ENCODE measurements around the gene RASGRP2. TPM values are rescaled to one million over a fixed set of nuclear protein-coding genes. Genes with fewer than 3 reads are reported as not detected.

Gene RASGRP2
- total RNA-seq, 1 experiment from 2014 or later: 4.0 TPM

Other genes starting within 250 kb of the RASGRP2 start
- not detected in 2 replicates for gene SLC22A11, start 188.2 kb downstream of the RASGRP2 start, total RNA-seq (2014; rRNA removed; shearing (Covaris generic); ENCODE audit: low replicate concordance)
- not detected in 2 replicates for gene SLC22A12, start 152.9 kb downstream of the RASGRP2 start, total RNA-seq (2014; rRNA removed; shearing (Covaris generic); ENCODE audit: low replicate concordance)
- 0.83 TPM in 1 of 2 replicates, not detected in the other for gene NRXN2, start 20.9 kb downstream of the RASGRP2 start, total RNA-seq (2014; rRNA removed; shearing (Covaris generic); ENCODE audit: low replicate concordance)
- gene PYGM, start 15.8 kb upstream of the RASGRP2 start, total RNA-seq (2014; rRNA removed; shearing (Covaris generic); ENCODE audit: low replicate concordance): 1.3 TPM in 1 of 2 replicates, not detected in the other
- gene SF1, start 34.4 kb upstream of the RASGRP2 start, total RNA-seq (2014; rRNA removed; shearing (Covaris generic); ENCODE audit: low replicate concordance): 156 and 329 TPM in 2 replicates
- gene MAP4K2, start 59.1 kb upstream of the RASGRP2 start, total RNA-seq (2014; rRNA removed; shearing (Covaris generic); ENCODE audit: low replicate concordance): 62.0 and 84.2 TPM in 2 replicates
- 27.6 and 28.3 TPM in 2 replicates for gene MEN1, start 66.4 kb upstream of the RASGRP2 start, total RNA-seq (2014; rRNA removed; shearing (Covaris generic); ENCODE audit: low replicate concordance)
- 0.15 and 0.22 TPM in 2 replicates for gene CDC42BPG, start 100.5 kb upstream of the RASGRP2 start, total RNA-seq (2014; rRNA removed; shearing (Covaris generic); ENCODE audit: low replicate concordance)
- 30.8 and 77.3 TPM in 2 replicates for gene EHD1, start 134.5 kb upstream of the RASGRP2 start, total RNA-seq (2014; rRNA removed; shearing (Covaris generic); ENCODE audit: low replicate concordance)
- 16.2 and 24.6 TPM in 2 replicates for gene ATG2A, start 173.1 kb upstream of the RASGRP2 start, total RNA-seq (2014; rRNA removed; shearing (Covaris generic); ENCODE audit: low replicate concordance)
- gene PPP2R5B, start 180.5 kb upstream of the RASGRP2 start, total RNA-seq (2014; rRNA removed; shearing (Covaris generic); ENCODE audit: low replicate concordance): 1.8 and 7.5 TPM in 2 replicates
- not detected in 2 replicates for gene GPHA2, start 191.8 kb upstream of the RASGRP2 start, total RNA-seq (2014; rRNA removed; shearing (Covaris generic); ENCODE audit: low replicate concordance)
- gene MAJIN, start 228.0 kb upstream of the RASGRP2 start, total RNA-seq (2014; rRNA removed; shearing (Covaris generic); ENCODE audit: low replicate concordance): not detected in 2 replicates